NCI-H510A treated with DMSO at 0.1 percent for 48 hours (cell line): ENCODE measurements around the gene CS.
"Not testable (repeated sequence)": the region's sequence is repeated elsewhere in the genome, so short reads cannot be mapped to it uniquely, and the experiment has no call there.

Experiments
- DNase-seq: peaks from one replicate; lab custom pipeline; 2025; lab: John Stamatoyannopoulos, UW

Gene CS

DNA sequence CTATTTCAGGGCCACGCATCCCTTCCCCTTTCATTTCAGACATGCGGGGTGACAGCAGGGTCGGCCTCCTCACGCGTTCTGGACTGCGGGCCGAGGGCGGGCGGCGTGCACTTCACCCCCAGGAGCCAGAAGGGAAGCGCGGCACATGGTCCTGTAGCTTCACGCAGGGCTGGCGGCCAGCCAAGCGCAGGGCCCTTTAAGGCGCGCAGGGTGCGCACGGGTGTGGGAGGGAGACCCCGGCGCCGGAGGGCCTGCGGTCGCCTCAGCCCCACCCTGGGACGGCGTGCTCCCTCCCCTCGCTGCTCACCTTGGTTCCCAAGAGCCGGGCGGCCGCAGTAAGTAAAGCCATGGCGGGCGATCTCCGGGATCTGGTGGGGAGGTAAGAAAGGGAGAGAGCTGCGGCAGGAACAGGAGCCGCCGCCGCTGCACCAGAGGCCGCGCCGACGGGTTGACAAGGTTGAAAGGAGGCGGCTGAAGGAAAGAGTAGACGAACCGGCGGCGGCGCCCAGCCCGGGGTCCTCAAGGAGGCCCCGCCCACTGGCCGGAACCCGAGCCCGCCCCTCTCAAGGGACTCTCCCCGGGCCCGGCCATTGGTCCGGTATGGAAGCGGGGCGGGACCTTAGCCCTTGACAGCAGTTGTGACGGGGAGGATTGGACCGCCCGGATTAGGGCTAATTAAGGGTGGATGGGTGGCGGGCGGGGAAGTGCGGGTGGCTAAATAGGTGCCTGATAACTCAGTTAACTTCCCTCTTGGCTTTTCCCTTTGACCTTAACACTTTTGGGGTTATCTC lies at the start of gene CS:
TSS of gene CS (minus strand) at position 478 of the 791 bp plus-strand sequence. CDS start at position 349, 129 bp downstream.
- DNase-seq, result peak; percentile 97

GRCh38 chr12:56348776-56349175 lies 48.6 kb upstream of the CS start:
- no peak for DNase-seq

DNA sequence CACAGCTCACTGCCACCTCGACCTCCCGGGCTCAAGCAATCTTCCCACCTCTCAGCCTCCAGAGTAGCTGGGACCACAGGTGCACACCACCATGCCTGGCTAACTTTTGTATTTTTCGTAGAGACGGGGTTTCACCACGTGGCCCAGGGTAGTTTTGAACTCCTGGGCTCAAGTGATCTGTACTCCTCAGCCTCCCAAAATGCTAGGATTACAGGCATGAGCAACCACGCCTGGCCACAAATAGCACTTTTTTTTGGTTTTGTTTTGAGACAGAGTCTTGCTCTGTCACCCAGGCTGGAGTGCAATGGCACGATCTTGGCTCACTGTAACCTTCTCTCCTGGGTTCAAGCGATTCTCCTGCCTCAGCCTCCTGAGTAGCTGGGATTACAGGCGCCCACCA lies 47.1 kb upstream of the CS start:
- not testable (repeated sequence) for DNase-seq

- DNase-seq, result no peak
Observed at GRCh38 chr12:56346675-56347074, 46.5 kb upstream of the CS start.

DNA sequence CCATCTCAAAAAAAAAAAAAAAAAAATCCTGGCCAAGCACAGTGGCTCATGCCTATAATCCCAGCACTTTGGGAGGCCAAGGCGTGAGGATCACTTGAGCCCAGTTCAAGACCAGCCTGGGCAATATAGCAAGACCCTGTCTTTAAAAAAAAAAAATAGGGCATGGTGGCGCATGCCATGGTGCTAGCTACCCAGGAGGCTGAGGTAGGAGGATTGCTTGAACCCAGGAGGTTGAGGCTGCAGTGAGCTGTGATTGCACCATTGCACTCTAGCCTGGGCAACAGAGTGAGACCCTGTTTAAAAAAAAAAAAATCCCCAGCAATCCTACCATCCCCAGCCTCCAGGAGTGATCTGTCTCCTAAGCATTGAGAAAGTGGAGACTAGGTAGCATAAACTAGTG lies 42.2 kb upstream of the CS start:
- not testable (repeated sequence) for DNase-seq

DNA sequence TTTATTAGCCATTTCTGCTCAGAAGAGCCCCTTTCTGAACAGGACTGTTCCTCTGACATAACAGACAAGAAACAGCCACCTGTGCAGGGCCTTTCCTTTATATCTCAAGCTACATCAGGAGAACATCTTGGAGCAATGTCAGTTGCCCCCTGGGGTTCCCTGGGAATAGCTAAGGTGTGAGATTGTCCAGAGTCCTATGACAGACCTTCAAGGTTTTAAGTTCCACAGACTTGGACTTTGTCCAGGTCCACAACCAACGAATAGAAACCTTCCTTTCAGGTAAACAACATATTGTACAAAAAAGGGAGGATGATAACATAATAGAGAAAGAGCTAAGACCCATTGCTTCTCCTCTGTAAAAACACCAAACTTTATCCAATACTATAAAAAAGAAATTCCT lies 41.5 kb upstream of the CS start:
- DNase-seq, result no peak

DNA sequence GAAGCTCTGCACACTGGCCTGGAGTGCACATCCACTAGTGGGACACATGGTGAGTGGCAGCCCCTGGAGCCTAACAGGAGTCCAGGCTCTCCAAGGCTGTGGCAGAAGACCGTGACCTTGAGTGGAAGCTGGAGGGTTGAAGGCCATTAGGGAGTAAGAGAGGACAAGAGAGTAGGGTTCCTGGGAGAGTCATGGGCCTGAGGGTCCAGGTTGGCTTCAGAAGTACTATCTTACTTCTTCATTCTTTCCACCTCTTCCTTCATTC lies 39.0 kb upstream of the CS start:
- DNase-seq, result no peak

DNA sequence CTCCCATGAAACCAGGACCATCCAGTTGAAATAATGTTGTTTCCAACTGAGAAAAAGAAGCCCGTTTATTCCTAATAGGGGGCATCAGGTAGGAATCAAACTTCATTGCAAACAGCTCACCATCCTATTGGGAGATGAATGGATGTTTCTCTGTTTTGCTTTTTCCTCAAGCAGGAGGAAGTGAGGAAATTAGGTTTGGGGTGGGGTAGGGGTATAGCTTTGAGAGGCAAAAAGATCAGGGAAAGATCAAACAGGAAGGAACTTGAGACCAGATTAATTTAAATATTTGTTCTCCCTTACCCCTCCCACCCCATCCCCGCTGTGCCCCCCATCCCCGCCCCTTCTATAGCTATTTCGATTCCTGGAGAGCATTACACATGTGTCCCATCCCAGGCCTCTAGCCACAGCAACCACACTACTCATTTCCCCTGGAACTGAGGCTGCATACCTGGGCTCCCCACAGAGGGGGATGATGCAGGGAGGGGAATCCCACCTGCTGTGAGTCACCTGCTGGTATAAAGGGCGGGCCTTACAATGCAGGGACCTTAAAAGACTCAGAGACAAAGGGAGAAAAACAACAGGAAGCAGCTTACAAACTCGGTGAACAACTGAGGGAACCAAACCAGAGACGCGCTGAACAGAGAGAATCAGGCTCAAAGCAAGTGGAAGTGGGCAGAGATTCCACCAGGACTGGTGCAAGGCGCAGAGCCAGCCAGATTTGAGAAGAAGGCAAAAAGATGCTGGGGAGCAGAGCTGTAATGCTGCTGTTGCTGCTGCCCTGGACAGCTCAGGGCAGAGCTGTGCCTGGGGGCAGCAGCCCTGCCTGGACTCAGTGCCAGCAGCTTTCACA lies 38.4 kb upstream of the CS start, which contains the start of gene IL23A:
TSS of gene IL23A (plus strand) at position 577 of the 850 bp plus-strand sequence. CDS start at position 738, 161 bp downstream.
- peak; percentile 69 for DNase-seq

- no peak for DNase-seq
Observed at GRCh38 chr12:56337753-56338251, 37.7 kb upstream of the CS start.

DNA sequence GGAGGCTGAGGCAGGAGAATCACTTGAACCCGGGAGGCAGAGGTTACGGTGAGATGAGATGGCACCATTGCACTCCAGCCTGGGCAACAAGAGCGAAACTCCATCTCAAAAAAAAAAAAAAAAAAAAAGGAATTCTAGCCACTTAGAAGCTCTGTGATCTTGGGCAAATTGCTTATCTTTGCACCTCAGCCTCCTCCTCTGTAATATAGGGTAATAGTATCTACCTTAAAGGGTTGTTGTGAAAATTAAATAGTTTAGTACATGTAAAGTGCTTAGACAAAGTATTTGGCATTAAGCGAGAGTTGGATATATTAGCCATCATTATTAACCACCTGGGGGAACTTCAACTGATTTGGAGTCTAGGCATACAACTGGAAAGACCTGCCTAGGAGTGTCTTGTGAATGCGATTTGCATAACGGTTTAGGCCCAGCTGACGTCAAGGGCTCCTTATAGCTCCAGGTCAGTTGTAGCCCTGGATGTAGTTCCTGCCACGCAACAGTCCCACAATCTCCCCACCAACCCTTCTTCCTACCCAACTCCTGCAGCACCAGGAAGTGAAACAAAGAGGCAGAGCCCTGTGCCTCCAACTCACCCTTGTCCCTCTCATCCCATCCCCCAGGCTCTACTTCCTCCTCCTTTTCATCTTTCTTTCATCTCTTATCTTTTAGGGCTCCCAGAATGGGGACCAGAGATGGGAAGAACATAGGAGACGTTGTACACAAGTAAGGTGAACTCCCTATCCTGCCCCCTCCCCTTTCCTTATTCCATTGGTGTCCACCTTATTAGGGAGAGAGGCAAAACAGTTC lies 36.4 kb upstream of the CS start:
- DNase-seq, result no peak

GRCh38 chr12:56335527-56335926 lies 35.4 kb upstream of the CS start:
- not testable (repeated sequence) for DNase-seq

DNA sequence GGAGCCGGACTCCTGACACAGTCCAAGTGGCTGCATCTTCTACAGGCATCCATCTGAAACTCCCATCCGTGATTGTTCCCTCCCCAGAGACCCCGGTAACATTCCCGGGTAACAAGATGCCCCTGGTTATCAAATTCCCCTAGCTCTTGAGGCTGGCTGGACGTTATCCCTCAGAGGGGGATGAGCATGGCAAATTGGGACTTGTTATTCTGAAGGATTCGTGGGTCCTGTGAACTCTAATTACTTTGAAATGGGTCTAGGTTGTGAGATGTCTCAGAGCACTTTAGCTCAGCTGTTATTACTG lies 34.3 kb upstream of the CS start:
- no peak for DNase-seq

- peak; percentile 98 for DNase-seq
Observed at GRCh38 chr12:56333679-56334489, 33.8 kb upstream of the CS start, which contains the start of gene PAN2. PAN2 (minus strand) TSS chr12:56334000; CDS start chr12:56333094, 906 bp downstream.

DNA sequence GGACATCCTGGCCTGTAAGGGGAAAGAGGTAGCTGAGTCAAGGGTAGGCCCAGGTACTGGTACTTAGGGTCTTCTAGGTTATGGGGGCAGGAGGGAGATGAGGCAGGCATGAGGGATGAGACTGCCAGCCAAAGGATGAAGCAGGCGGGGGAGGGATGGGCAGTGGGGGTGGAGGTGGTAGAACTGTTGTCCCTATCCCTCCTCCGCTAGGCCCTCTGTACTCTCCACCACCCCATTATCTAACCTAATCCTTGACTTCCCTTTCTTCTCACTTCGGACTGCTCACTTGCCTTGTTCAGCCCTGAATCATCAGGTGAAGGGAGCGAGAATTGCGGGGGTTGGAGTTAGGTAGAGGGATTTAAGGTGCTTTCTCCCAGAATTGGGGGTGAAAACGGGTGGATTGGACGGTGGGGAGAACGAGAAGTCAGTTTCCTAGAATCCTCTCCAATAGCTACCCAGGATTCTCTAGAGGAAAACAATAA lies 33.1 kb upstream of the CS start:
- DNase-seq, result no peak

DNA sequence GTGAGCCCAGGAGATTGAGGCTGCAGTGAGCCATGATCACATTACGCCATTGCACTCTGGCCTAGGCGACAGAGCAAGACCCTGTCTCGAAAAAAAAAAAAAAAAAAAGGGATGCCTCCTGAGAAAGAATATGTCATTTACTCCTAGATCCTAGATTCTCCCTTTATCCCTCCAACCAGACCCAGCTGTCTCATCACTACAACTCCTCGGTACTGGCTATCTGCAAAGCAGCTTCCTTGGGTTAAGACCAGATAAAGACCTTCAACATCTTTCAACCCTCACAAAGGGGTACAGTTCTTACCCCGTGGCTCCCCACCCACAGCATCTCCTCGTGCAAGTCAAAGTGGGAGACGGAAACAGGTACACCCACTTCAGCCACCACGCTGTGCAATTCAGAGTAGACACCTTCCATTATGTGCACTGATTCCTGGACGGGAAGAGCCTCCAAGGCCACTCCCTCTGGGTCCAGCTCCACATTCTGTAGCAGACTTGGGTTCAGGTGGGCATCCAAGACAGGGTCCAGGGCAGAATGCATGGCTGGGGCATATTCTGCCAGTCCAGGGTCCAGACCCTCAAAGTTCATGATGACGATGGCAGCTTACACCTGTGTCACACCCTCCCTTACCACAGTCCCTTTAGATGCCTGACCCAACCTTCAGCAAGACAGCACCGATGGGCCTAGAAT lies 32.5 kb upstream of the CS start:
- no peak for DNase-seq

GRCh38 chr12:56330936-56331490 lies 30.9 kb upstream of the CS start:
- no peak for DNase-seq

DNA sequence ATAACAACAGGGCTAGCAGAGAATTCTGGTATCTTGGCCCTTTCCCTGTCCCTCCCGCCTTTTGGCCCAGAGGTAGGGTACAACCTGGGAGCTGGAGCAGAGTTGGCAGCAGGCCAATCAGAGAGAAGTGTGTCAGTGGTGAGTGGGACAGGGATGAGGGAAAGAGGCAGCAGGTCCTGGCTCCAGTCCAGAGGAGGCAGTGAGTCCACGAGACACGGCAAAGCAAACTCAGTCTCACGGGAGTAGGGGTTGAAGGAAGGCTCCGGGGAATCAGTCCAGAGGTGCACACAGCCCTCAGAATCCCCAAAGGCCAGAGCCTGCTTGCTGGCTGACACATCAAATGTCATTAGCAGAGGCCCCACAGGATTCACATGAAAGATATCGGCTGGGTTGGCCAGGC lies 26.4 kb upstream of the CS start:
- no peak for DNase-seq

DNA sequence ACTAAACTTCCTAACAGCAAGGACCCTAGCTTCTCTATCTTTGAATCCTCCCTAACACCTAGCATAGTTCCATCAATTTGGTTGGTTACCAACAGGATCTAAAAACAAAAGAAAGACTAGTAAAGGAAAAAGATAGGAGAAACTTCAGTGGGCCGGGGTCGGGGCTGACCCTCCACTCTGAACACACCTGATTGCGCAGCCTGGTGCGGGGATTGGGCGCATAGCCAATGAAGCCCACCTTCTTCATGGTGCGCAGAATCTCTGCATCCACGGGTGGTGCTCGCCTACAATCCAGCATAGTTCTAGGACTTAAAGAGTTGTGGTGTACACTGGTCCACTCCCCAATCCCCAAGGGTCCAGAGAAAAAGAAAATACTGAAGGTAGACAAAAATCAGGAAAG lies 26.0 kb upstream of the CS start:
- no peak for DNase-seq

DNA sequence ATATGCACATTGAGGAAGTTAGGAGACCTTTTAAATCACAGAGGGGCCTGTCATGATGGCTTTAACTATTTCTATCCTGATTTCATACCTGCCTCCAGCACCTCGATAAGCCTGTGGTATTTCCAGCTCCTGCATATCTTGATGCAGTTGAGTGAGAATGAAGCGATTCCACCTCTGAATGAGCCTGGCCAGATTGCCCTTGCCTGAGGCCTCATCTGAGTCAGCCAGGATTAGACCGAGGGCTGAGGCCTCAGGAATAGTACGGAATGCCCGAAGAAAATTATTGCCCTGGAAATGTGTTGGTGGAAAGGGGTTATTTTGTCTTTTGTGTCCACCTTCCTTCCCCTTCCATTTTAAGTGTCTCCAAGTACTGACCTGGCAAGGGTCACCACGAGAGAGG lies 24.1 kb upstream of the CS start:
- no peak for DNase-seq

GRCh38 chr12:56321610-56322009 lies 21.5 kb upstream of the CS start:
- DNase-seq, result not testable (repeated sequence)
